ENCODE results near the gene TARP.
"Not testable (repeated sequence)": the region's sequence is repeated elsewhere in the genome, so short reads cannot be mapped to it uniquely, and the experiment has no call there.

TARP gene

DNA sequence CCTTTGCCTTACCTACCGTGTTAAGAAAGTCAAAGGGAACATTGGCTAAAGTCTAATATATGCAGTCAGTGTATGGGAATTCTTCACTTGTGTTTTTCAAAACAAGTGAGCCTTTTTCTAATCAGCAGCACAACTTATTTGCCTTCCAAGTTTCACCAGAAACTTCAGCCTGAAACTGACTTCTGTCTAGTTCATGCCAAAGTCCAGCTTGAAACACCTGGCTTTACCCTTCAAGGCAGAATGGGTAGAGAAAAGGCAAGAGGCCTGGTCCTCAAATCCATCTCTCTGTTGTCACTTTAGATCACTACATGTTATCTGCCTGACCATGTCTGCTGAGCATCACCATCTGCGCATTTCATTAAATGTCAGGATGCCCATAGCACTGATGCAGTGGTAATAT, 3.0 kb downstream of the TARP start:
- intact Hi-C loops (cut with DNase I); DNase-seq: not testable (repeated sequence)

DNA sequence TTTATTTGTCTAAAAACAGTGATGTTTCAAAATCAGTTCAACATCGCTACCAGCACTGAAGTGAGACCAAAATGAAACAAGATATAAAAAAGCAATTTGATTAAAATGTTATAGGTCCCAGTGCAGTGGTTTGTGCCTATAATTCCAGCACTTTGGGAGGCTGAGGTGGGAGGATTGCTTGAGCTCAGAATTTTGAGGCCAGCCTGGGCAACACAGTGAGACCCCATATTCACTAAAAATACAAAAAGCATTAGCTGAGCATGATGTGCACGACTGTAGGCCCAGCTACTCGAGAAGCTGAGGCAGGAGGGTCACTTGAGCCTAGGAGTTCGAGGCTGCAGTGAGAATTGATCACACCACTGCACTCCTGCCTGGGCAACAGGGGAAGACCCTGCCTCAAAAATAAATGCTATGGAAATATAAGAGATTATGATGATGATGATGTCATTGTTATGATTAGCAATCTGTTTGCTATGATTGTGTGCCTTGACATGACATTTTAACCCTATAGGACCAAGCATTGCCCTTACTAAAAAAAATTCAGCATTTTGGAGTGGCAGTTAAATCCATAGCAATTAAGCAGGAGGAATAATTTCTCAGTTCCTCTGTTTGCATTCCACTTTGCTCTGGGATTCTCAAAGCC, 3.6 kb downstream of the TARP start:
- DNase-seq; intact Hi-C loops (cut with DNase I): not testable (repeated sequence)

DNA sequence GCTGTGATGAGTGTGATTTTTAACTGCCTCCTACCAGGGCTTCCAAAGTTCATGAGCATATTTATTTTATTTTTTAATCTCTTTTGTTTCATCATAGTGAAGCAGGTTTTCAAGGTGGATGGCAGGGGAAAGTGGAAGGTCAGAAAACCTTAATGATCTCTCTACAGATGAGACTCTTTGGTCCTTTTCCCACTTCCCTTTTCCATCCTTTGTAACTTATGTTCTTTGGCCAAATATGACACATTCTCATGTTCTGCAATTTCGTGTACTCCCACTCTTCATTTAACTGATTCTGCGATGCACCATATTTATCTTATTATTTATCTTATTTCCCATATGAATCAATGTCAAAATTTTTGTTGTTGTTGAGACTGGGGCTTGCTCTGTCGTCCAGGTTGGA, 7.5 kb downstream of the TARP start:
- DNase-seq; intact Hi-C loops (cut with DNase I): not testable (repeated sequence)

DNA sequence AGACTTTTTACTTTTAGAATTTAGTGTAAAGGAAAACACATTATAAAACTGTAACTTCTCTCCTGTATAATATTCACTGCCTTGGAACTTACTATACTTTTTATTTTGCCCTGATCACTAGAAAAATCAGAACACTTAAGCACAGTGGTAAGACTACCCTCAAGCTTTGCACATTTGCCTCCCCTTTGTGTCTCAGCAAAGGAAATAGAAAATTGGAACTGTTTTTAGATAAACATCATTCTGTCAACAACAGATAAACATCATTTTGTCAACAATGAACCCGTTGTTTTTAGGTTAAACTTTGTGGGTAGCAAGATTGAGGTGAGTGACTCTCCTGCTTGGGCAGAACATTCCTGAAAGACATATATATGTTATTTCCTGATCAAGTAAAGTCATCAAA, 8.8 kb downstream of the TARP start:
- DNase-seq; intact Hi-C loops (cut with DNase I): not testable (repeated sequence)

- DNase-seq; intact Hi-C loops (cut with DNase I): not testable (repeated sequence)
Measured at GRCh38 chr7:38263274-38263673, 10.2 kb downstream of the TARP start.

GRCh38 chr7:38262545-38262944, 10.9 kb downstream of the TARP start:
- DNase-seq = peak in 1 of 42 donors; percentile 44
- intact Hi-C loops (cut with DNase I) = no loop called here

GRCh38 chr7:38262026-38262425, 11.4 kb downstream of the TARP start:
- DNase-seq; intact Hi-C loops (cut with DNase I): not testable (repeated sequence)

DNA sequence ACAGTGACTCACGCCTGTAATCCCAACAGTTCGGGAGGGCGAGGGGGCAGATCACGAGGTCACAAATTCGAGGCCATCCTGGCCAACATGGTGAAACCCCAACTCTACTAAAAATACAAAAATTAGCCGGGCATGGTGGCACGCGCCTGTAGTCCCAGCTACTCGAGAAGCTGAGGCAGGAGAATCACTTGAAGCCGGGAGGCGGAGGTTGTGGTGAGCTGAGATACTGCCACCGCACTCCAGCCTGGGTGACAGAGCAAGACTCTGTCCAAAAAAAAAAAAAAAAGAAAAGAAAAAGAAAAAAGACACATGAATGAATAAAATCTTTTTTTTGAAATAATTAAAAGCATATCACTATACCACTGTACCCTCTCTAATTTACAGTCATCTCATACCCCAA, 11.8 kb downstream of the TARP start:
- DNase-seq; intact Hi-C loops (cut with DNase I): not testable (repeated sequence)

GRCh38 chr7:38259157-38259556, 14.3 kb downstream of the TARP start:
- intact Hi-C loops (cut with DNase I); DNase-seq: not testable (repeated sequence)

DNA sequence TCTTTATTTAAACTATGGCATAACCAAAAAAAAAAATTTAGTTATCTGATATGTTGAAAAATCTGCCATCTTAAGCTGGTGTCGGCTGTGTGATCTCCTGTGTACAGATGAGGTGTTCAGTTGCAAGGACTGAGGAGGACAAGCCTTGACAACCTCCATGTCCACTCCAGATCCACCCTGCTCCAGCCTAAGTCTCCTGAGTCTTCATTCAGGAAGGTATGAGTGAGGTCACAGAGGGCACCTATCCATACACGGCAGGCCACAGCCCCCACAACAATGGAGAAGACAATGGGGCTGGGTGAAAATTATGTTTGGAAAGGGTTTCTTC, 16.1 kb downstream of the TARP start:
- DNase-seq = no peak
- intact Hi-C loops (cut with DNase I) = no loop called here

GRCh38 chr7:38249849-38250248, 23.6 kb downstream of the TARP start:
- DNase-seq; intact Hi-C loops (cut with DNase I): not testable (repeated sequence)

DNA sequence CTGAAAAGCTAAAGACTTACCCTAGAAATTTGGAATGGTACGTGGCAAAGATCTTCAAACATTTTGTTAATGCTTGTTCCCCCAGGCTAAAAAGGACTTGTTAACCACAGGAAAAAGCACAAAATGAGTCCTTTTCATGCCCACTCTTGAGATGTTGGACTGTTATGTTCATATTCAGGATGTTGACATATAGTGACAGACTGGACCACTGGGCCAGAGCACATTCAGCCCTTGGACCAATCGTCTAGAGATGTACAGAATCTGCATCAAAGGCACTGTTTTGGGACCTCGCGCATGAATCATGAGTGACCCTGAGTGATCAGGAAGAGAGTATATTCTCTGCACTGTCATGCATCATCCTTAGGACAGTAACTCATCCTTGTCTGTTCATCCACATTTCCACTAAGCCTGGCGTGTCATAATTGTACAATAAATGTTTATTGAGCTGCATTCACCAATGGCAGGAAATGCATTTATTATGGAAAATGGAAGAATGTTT, 25.3 kb downstream of the TARP start:
- no peak for DNase-seq
- intact Hi-C loops (cut with DNase I) = no loop called here

DNA sequence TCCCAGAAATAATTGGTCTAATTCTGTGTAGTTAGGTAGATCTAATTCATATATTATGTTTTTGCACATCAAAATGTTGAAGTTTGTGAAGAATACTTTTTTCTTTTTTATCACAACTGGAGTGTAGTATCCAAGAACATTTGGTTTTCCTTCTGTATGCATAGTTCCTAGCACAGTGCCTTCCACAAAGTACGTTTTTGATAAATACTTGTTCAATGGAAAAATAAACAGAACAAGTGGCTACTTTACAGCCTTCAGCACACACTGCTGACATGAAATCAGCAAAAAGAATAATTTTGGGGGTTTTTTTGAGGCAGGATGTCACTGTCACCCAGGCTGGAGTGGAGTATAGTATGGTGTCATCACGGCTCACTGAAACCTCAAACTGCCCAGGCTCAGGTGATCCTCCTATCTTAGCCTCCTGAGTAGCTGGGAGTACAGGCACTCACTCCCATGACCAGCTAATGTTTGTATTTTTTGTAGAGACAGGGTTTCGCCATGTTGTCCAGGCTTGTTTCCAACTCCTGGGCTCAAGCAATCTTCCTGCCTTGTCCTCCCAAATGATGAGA, 27.9 kb downstream of the TARP start:
- no peak for DNase-seq
- intact Hi-C loops (cut with DNase I) = no loop called here

DNA sequence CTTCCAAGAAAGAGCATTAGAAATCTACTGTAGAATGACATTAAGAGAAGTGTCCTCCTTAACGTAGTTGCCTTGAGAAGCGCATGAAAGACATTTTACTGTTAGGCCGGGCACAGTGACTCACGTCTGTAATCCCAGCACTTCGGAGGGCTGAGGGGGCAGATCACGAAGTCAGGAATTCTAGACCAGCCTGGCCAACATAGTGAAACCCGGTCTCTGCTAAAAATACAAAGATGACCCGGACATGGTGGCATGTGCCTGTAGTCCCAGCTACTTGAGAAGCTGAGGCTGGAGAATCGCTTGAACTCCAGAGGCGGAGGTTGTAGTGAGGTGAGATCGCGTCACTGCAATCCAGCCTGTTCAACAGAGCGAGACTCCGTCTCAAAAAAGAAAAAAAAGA, 28.9 kb downstream of the TARP start:
- no peak for DNase-seq
- intact Hi-C loops (cut with DNase I) = no loop called here

DNA sequence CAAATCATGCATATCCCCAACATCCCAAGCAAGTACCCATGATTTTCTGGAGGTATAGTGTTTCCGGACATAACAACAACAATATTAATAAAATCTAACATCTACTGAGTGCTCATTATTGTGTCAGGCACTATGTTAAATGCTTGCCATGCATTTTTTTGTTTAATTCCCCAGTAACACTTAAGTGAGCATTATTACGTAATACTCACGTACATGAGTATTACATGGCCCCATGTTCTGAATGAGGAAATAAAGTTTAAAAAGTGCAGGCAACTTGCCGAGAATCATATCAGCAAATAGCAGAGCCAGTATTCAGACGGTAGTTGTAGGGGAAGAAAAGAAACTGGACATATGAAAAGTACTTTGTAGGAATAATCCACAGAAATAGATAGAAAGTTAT, 30.1 kb downstream of the TARP start:
- intact Hi-C loops (cut with DNase I); DNase-seq: not testable (repeated sequence)

- no peak for DNase-seq
- intact Hi-C loops (cut with DNase I) = no loop called here
Measured at GRCh38 chr7:38242814-38243213, 30.6 kb downstream of the TARP start.

DNA sequence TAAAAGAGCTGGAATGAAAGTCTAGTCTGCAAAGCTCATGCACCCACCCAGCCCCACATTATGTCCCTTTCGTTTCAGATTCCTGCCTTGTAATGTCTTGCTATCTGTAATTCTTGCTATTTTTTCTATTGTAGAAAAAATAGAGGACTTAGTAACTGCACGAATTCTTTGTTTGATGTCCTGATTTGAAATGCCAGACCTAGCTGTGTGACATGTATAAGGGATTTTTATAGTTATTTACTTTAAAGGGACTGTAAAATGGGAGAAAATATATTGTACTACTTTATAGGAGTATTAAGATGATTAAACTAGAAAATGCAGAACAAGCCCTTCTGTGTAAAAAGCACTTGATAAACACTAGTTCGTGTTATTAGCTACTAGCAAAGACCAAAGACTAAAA, 32.4 kb downstream of the TARP start:
- intact Hi-C loops (cut with DNase I) = no loop called here

GRCh38 chr7:38239129-38239528, 34.3 kb downstream of the TARP start:
- intact Hi-C loops (cut with DNase I); DNase-seq: not testable (repeated sequence)

More for the DNA sequence above, 32.4 kb downstream of the TARP start:
- no peak for DNase-seq

GRCh38 chr7:38235606-38236005, 37.8 kb downstream of the TARP start:
- intact Hi-C loops (cut with DNase I) = no loop called here
- DNase-seq = no peak

DNA sequence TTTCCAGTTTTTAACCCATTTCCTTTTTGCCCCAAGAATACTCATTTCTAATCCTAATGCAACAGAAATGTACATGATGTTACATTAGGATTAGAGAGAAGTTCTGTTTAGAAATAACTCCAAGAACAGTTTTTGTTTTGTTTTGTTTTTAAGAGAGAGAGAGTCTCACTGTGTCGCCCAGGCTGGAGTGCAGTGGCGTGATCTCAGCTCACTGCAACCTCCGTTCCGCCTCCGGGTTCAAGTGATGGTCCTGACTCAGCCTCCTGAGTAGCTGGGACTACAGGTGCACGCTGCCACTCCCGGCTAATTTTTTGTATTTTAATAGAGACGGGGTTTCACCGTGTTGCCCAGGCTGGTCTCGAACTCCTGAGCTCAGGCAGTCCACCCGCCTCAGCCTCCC, 38.7 kb downstream of the TARP start:
- DNase-seq; intact Hi-C loops (cut with DNase I): not testable (repeated sequence)

Measured in head of caudate nucleus (tissue), 42 donors.